Gastroesophageal sphincter (tissue), 4 donors: Measurements from ENCODE around the gene ZCCHC24. TPM values are rescaled to one million over a fixed set of nuclear protein-coding genes. Genes with fewer than 3 reads are reported as not detected.

ENCODE experiments used
- ATAC-seq: fragments of 150-250 bp; one replicate; pipeline ENCODE4 v1.9.1; 2016; ENCODE audit warnings: mild to moderate bottlenecking, moderate library complexity
- H3K27ac ChIP-seq, 4 donors: fragments of 200-600 bp; sonication (generic) in 3 of 4; 1 replicate in 3 of 4; 2 replicates in 1 of 4; pipeline ENCODE4 v1.5.1; 2016 to 2019
- H3K27me3 ChIP-seq: fragments of 200-600 bp; sonication (generic); one replicate; pipeline ENCODE4 v1.5.1; 2019
- H3K36me3 ChIP-seq, 2 donors: fragments of 200-600 bp; sonication (generic); one replicate each; pipeline ENCODE4 v1.5.1; 2019; ENCODE audit warnings: control low read depth in 1 of 2
- H3K4me1 ChIP-seq, 3 donors: fragments of 200-600 bp; sonication (generic); 1 replicate in 2 of 3; 2 replicates in 1 of 3; pipeline ENCODE4 v1.5.1; 2016 to 2019; ENCODE audit warnings: control low read depth in 2 of 3
- H3K4me3 ChIP-seq, 2 donors: fragments of 200-600 bp; sonication (generic); one replicate each; pipeline ENCODE4 v1.5.1; 2019; ENCODE audit warnings: mild to moderate bottlenecking in 1 of 2, moderate library complexity in 1 of 2
- H3K9me3 ChIP-seq, 3 donors: fragments of 200-600 bp; sonication (generic); one replicate each; pipeline ENCODE4 v1.5.1; 2017 to 2019; ENCODE audit warnings: control low read depth in 2 of 3
- CTCF ChIP-seq, 4 experiments: fragments of 200-600 bp in 2 of 4; fragments of 450-650 bp in 2 of 4; sonication (generic) in 1 of 4; IDR thresholded peaks; one replicate each; pipeline ENCODE4 v1.5.1; 2017 to 2019; ENCODE audit warnings: antibody characterized with exemption in 4 of 4, mild to moderate bottlenecking in 2 of 4, moderate library complexity in 2 of 4
- EP300 ChIP-seq: sonication (generic); formaldehyde crosslinking; IDR thresholded peaks from one replicate; pipeline ENCODE4 v1.6.1; 2017; ENCODE audit warnings: antibody characterized with exemption, mild to moderate bottlenecking
- POLR2A ChIP-seq, 2 donors: fragments of 450-650 bp; IDR thresholded peaks; one replicate each; pipeline ENCODE4 v1.6.1; 2017; ENCODE audit warnings: antibody characterized with exemption in 2 of 2, mild to moderate bottlenecking in 2 of 2, moderate library complexity in 1 of 2
- POLR2AphosphoS5 ChIP-seq: sonication (generic); formaldehyde crosslinking; IDR thresholded peaks from one replicate; pipeline ENCODE4 v1.6.1; 2017; ENCODE audit warnings: antibody characterized with exemption
- WGBS, 2 donors: methylation state at CpG; one replicate each; pipeline ENCODE4 v1.1.5; 2018; ENCODE audit warnings: low coverage in 1 of 2; 5-methylcytosine and 5-hydroxymethylcytosine counted together
- total RNA-seq, 4 donors: library from RNA; depleted of rRNA; stranded (reverse); fragments of >200 nt; gene quantifications; one replicate each; pipeline ENCODE4 v1.1.0, GENCODE V29; 2016

ZCCHC24 gene
- total RNA-seq, 4 donors from 2014 or later, result 60.5 to 186 (median 84.1) TPM

GRCh38 chr10:79457256-79457785, 11.9 kb upstream of the ZCCHC24 start:
- Histone ChIP-seq H3K4me1 (peaks cover 0 to 12% (median 0%) of the 10 kb centered on the region in 3 donors), H3K27me3 (no peaks in the 10 kb centered on the region), H3K36me3 (no peaks in the 10 kb centered on the region), H3K27ac (no peak overlapping the region), H3K4me3 (no peak overlapping the region), H3K9me3 (no peaks in the 10 kb centered on the region)
- no peak for TF ChIP-seq EP300
- no peak for TF ChIP-seq POLR2AphosphoS5
- TF ChIP-seq POLR2A (IDR thresholded peaks at IDR 0.05), result no peak
- no peak for TF ChIP-seq CTCF (IDR thresholded peaks at IDR 0.05)
- ATAC-seq, result no peak
- WGBS, 2 donors, result 87 to 97% methylated on average over 3 to 6 of the region's 7 CpGs

- Histone ChIP-seq H3K9me3 (no peaks in the 10 kb centered on the region), H3K4me1 (peaks cover 0 to 19% (median 0%) of the 10 kb centered on the region in 3 donors), H3K27me3 (no peaks in the 10 kb centered on the region), H3K36me3 (no peaks in the 10 kb centered on the region), H3K4me3 (no peak overlapping the region), H3K27ac (peak overlapping the region in 2 of 4 donors; percentile 37 to 38)
- ATAC-seq, result peak; percentile 85
- 13 to 22% methylated on average over 1 of the region's 6 CpGs for WGBS, 2 donors
- no peak for TF ChIP-seq POLR2A (IDR thresholded peaks at IDR 0.05)
- TF ChIP-seq CTCF (IDR thresholded peaks at IDR 0.05), result no peak
- peak; percentile 61 for TF ChIP-seq POLR2AphosphoS5
- no peak for TF ChIP-seq EP300
Observed at GRCh38 chr10:79454259-79454658, 8.8 kb upstream of the ZCCHC24 start.

GRCh38 chr10:79453392-79453791, 8.0 kb upstream of the ZCCHC24 start:
- Histone ChIP-seq H3K4me1 (peaks cover 0 to 19% (median 0%) of the 10 kb centered on the region in 3 donors), H3K9me3 (no peaks in the 10 kb centered on the region), H3K36me3 (no peaks in the 10 kb centered on the region), H3K27ac (no peak overlapping the region), H3K4me3 (no peak overlapping the region), H3K27me3 (no peaks in the 10 kb centered on the region)
- ATAC-seq, result no peak
- WGBS, 2 donors, result 81 to 87% methylated on average over 2 to 3 of the region's 3 CpGs
- TF ChIP-seq CTCF (IDR thresholded peaks at IDR 0.05) (no peak), POLR2A (IDR thresholded peaks at IDR 0.05) (no peak), POLR2AphosphoS5 (no peak), EP300 (no peak)

- Histone ChIP-seq H3K27ac (peak overlapping the region in 3 of 4 donors; percentile 39 to 56 (median 44)), H3K27me3 (no peaks in the 10 kb centered on the region), H3K4me3 (no peak overlapping the region), H3K36me3 (no peaks in the 10 kb centered on the region), H3K9me3 (no peaks in the 10 kb centered on the region), H3K4me1 (peaks cover 0 to 22% (median 0%) of the 10 kb centered on the region in 3 donors)
- no peak for ATAC-seq
- TF ChIP-seq CTCF (IDR thresholded peaks at IDR 0.05) (no peak), POLR2AphosphoS5 (no peak), EP300 (no peak), POLR2A (IDR thresholded peaks at IDR 0.05) (no peak)
- WGBS, 2 donors, result 30 to 37% methylated on average over 5 to 6 of the region's 9 CpGs
Observed at GRCh38 chr10:79452174-79452611, 6.8 kb upstream of the ZCCHC24 start.

GRCh38 chr10:79451046-79451699, 5.7 kb upstream of the ZCCHC24 start:
- H3K27me3 ChIP-seq, result no peaks in the 10 kb centered on the region
- no peaks in the 10 kb centered on the region for H3K9me3 ChIP-seq
- no peak overlapping the region for H3K4me3 ChIP-seq
- H3K36me3 ChIP-seq, result no peaks in the 10 kb centered on the region
- 88 to 97% methylated on average over 3 to 14 of the region's 14 CpGs for whole genome bisulfite sequencing, 2 donors
- no peak for ATAC-seq
- peaks cover 0 to 32% (median 7%) of the 10 kb centered on the region in 3 donors for H3K4me1 ChIP-seq
- H3K27ac ChIP-seq, result peak overlapping the region in 3 of 4 donors; percentile 39 to 56 (median 44)
- TF ChIP-seq CTCF (IDR thresholded peaks at IDR 0.05), result no peak
- no peak for TF ChIP-seq POLR2AphosphoS5
- TF ChIP-seq EP300, result no peak
